GM19025 (cell line): ENCODE data around the gene KRT27.
A peak's percentile ranks its signal among the peaks of the same experiment; 100 is the strongest.
"Not testable (repeated sequence)": the region's sequence is repeated elsewhere in the genome, so short reads cannot be mapped to it uniquely, and the experiment has no call there.

Source experiments
- ATAC-seq: cut with Tn5 transposase; IDR thresholded peaks from one replicate; pipeline ENCODE4 v1.9.1; 2021; ENCODE audit warnings: mild to moderate bottlenecking, low read depth, moderate library complexity; ENCODE audit not compliant: unreplicated experiment

Gene KRT27, protein sequence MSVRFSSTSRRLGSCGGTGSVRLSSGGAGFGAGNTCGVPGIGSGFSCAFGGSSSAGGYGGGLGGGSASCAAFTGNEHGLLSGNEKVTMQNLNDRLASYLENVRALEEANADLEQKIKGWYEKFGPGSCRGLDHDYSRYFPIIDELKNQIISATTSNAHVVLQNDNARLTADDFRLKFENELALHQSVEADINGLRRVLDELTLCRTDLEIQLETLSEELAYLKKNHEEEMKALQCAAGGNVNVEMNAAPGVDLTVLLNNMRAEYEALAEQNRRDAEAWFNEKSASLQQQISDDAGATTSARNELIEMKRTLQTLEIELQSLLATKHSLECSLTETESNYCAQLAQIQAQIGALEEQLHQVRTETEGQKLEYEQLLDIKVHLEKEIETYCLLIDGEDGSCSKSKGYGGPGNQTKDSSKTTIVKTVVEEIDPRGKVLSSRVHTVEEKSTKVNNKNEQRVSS

GRCh38 chr17:40782450-40782849, at the start of gene KRT27:
KRT27 (minus strand) TSS chr17:40782550; CDS start chr17:40782493, 57 bp downstream.
- ATAC-seq = no peak

- no peak for ATAC-seq
Observed at GRCh38 chr17:40830085-40830776, 47.9 kb upstream of the KRT27 start.

GRCh38 chr17:40828454-40829044, 46.2 kb upstream of the KRT27 start:
- ATAC-seq = no peak

DNA sequence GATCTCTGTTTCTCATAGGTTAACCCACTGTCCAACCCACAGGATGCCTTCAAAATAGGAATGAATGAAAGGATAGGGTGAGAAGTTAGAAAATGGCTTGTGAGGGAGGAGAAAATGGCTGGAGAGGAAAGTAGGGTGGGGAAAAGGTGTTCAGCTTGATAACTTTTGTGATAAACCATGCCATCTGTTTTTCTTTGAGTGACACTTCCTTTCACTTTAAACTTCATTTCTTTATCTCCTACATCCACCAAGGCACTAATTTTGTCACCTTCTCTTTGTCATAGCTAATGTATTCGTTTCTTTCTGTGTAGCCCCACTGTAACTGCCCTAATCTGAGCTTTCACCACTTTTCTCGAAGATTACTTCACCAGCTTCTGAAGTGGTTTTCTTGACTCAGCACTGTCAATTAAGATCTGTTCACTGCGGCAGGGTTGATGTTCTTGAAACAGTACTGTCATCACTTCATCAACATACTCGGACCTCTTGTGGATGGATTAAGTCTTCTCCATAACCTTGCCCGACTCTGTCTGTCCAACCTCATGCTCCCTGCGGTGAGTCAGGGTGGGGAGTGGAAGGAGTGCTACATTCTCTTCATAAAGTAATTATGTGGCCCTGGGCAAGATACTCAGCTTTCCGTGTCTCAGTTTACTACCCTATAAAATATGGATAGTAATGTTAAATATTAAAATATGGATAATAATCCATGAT, 45.5 kb upstream of the KRT27 start:
- ATAC-seq = no peak

GRCh38 chr17:40825599-40825998, 43.2 kb upstream of the KRT27 start:
- no peak for ATAC-seq

- ATAC-seq = no peak
Observed at GRCh38 chr17:40824015-40824832, 41.9 kb upstream of the KRT27 start.

DNA sequence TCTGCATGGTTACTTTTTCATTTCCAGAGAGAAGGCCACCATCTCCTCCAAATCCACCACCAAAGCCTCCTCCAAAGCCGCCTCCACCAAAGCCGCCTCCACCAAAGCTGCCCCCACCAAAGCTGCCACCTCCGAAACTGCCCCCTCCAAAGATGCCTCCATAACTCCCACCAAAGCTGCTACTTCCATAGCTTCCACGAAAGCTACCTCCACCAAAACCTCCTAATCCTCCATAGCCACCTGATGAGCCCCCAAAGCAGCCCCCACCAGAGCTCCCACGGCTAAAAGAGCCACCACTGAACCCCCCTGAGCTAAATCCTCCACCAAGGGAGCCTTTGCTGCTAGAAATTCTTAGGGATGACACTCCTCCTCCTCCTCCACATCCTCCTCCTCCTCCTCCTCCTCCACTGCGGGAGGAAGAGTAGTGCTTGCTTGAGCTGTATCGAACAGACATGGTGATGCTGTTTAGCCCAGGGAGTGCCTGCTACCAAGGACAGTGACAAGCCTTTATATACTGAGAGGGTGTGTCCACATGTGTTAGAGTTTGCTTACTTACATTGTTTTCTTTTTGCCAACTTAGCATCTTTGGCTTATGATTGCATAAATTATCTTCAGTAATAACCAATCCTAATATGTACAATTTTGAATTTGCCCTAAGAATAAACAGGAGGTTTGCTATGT, 39.9 kb upstream of the KRT27 start, which contains the start of gene KRT10:
Gene KRT10 (minus strand): TSS at position 483 of the 681 bp plus-strand sequence. CDS start 29 bp downstream, at position 454.
- ATAC-seq = no peak

GRCh38 chr17:40821536-40821935, 39.2 kb upstream of the KRT27 start:
- no peak for ATAC-seq

DNA sequence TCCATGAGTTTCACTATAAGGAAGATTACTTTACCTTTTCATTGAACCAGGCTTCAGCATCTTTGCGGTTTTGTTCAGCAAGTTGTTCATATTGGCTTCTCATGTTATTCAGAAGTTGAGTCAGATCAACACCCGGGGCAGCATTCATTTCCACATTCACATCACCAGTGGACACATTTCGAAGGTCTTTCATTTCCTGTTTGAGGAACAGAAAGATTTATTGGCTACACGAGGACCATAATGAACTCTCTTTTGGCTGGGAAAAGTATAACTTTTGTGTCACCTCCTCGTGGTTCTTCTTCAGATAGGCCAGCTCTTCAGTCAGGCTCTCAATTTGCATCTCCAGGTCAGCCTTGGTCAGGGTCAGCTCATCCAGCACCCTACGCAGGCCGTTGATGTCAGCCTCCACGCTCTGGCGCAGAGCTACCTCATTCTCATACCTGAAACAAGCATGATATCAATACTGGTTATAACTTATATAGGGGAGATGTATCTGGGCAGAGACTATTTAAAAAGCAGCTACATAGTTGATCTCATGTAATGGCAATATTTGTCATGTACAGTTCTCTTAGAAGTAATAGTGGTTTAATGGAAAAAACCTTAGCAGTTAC, 38.0 kb upstream of the KRT27 start:
- no peak for ATAC-seq

- no peak for ATAC-seq
Observed at GRCh38 chr17:40819528-40820125, 37.3 kb upstream of the KRT27 start.

GRCh38 chr17:40818733-40819527, 36.6 kb upstream of the KRT27 start:
- peak; percentile 67 for ATAC-seq

GRCh38 chr17:40818343-40818732, 36.0 kb upstream of the KRT27 start:
- no peak for ATAC-seq

GRCh38 chr17:40817103-40817682, 34.8 kb upstream of the KRT27 start:
- no peak for ATAC-seq

DNA sequence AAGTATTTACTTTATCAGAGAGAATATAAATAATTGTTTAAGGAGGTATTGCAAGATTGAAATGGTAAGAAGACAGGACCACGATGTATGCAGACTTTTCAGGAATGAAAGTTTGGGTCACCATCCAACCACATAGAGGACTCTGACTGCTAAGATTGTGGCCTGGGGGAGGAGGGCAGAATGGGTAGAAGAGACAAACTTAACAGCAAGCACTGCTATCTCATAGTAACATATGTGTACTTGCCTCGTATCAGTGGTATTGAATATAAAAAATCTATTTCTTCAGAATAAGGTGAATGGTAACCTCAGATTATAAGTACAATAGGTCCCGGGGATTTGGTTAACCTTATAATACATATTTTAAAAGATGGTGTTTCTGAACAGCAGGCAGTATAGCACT, 34.2 kb upstream of the KRT27 start:
- ATAC-seq = no peak

- no peak for ATAC-seq
Observed at GRCh38 chr17:40815381-40815780, 33.0 kb upstream of the KRT27 start.

DNA sequence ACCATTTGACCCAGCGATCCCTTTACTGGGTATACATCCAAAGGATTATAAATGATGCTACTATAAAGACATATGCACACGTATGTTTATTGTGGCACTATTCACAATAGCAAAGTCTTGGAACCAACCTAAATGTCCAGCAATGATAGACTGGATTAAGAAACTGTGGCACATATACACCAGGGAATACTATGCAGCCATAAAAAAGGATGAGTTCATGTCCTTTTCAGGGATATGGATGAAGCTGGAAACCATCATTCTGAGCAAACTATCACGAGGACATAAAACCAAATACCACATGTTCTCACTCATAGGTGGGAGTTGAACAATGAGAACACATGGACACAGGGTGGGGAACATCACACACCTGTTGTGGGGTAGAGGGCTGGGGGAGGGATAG, 32.3 kb upstream of the KRT27 start:
- ATAC-seq = not testable (repeated sequence)

DNA sequence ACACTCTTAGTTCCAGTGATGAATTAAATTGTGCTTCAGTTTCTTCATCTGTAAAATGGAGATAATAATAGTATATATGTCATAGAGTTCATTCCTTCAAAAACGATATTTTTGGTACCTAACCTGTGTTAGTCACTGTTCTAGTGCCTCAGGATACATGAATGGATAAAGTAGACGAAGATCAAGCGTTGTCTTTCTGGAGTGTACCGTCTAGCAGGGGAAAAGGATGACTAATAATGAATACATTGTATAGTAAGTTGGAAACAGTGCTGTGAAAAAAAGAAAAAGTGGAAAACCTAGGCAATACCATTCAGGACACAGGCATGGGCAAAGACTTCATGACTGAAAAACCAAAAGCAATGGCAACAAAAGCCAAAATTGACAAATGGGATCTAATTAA, 31.5 kb upstream of the KRT27 start:
- no peak for ATAC-seq
